GM12878 (cell line): Measurements from ENCODE around the gene RWDD4.

Experiments
- CTCF ChIP-seq, 3 experiments: IDR thresholded peaks in 2 of 3; conservative IDR thresholded peaks in 1 of 3; 2 replicates each; pipeline ENCODE4 v1.5.1; 2011; ENCODE audit warnings: low read depth in 3 of 3, low read length in 3 of 3, mild to moderate bottlenecking in 3 of 3, control low read depth in 2 of 3, moderate library complexity in 2 of 3, inconsistent platforms in 1 of 3, mixed read lengths in 1 of 3; ENCODE audit not compliant: control insufficient read depth in 2 of 3, insufficient read depth in 1 of 3; ENCODE audit errors: extremely low read depth in 1 of 3
- EP300 ChIP-seq, 2 experiments: fragments of 150-350 bp in 1 of 2; IDR thresholded peaks; 2 replicates each; pipeline ENCODE4 v1.6.1; 2011 to 2012; ENCODE audit warnings: low read depth in 2 of 2, low read length in 2 of 2, borderline replicate concordance in 1 of 2, improper control_type of control experiment in 1 of 2, inconsistent platforms in 1 of 2; ENCODE audit not compliant: control insufficient read depth in 1 of 2
- JUND ChIP-seq: IDR thresholded peaks from 2 replicates; pipeline ENCODE4 v1.6.1; 2012; ENCODE audit warnings: low read depth, mild to moderate bottlenecking, low read length, improper control_type of control experiment, moderate library complexity
- RFX5 ChIP-seq: IDR thresholded peaks from 2 replicates; pipeline ENCODE4 v1.6.1; 2011; ENCODE audit warnings: low read depth, low read length, improper control_type of control experiment
- SMC3 ChIP-seq: IDR thresholded peaks from 2 replicates; pipeline ENCODE4 v1.6.1; 2011; ENCODE audit warnings: low read length, improper control_type of control experiment, borderline replicate concordance
- SP1 ChIP-seq: IDR thresholded peaks from one replicate; pipeline ENCODE4 v1.6.1; 2011; ENCODE audit warnings: low read depth, low read length
- TBL1XR1 ChIP-seq: IDR thresholded peaks from 2 replicates; pipeline ENCODE4 v1.6.1; 2012; ENCODE audit warnings: low read depth, low read length, improper control_type of control experiment

GRCh38 chr4:183609151-183609550 lies 49.8 kb downstream of the RWDD4 start:
- TF ChIP-seq RFX5 (no peak), TBL1XR1 (no peak), JUND (no peak), EP300 (IDR thresholded peaks at IDR 0.05; ENCODE audit: borderline replicate concordance in 1 of 2, control insufficient read depth in 1 of 2, low read depth in 2 of 2, low read length in 2 of 2) (no peak), CTCF (IDR thresholded peaks at IDR 0.05 in 2 of 3, conservative IDR thresholded peaks at IDR 0.05 in 1 of 3; ENCODE audit: control insufficient read depth in 2 of 3, extremely low read depth in 1 of 3, insufficient read depth in 1 of 3, low read depth in 3 of 3, low read length in 3 of 3) (no peak), SMC3 (no peak), SP1 (no peak)
